Pancreas (tissue), 10 donors: Measurements from ENCODE around the gene DNER. TPM values are rescaled to one million over a fixed set of nuclear protein-coding genes. Genes with fewer than 3 reads are reported as not detected.
"Not testable (repeated sequence)": the region's sequence is repeated elsewhere in the genome, so short reads cannot be mapped to it uniquely, and the experiment has no call there.

ENCODE experiments used
- ATAC-seq, 4 donors: fragments of 200-7000 bp; cut with Tn5 transposase; one replicate each; pipeline versions ENCODE4 v1.8.0 to v1.9.1; 2020; ENCODE audit warnings: mild to moderate bottlenecking in 4 of 4, moderate library complexity in 4 of 4
- DNase-seq, 6 donors: peaks; one replicate each; pipeline ENCODE4 v3.0.0-alpha.2; 2020
- FAIRE-seq: peaks from 2 replicates; lab custom pipeline; 2012; peaks lifted over from hg19 to GRCh38; lab: Jason Lieb, UNC
- H3K27ac ChIP-seq, 4 donors: fragments of 200-600 bp; sonication (generic); 1 replicate in 3 of 4; 2 replicates in 1 of 4; pipeline versions ENCODE4 v1.5.0 to v1.8.0; 2020
- H3K27me3 ChIP-seq, 4 donors: fragments of 200-600 bp; one replicate each; pipeline ENCODE4 v1.8.0; 2021
- H3K36me3 ChIP-seq, 3 donors: fragments of 200-600 bp; sonication (generic) in 1 of 3; one replicate each; pipeline versions ENCODE4 v1.5.0 to v1.8.0; 2020 to 2021
- H3K4me1 ChIP-seq, 3 donors: fragments of 200-600 bp; one replicate each; pipeline ENCODE4 v1.8.0; 2021
- H3K4me3 ChIP-seq, 4 donors: fragments of 200-600 bp; sonication (generic) in 2 of 4; one replicate each; pipeline versions ENCODE4 v1.5.0 to v1.8.0; 2020 to 2021
- H3K9me3 ChIP-seq, 4 donors: fragments of 200-600 bp; one replicate each; pipeline ENCODE4 v1.8.0; 2021
- CTCF ChIP-seq, 4 donors: fragments of 200-600 bp; sonication (generic) in 3 of 4; IDR thresholded peaks; one replicate each; pipeline versions ENCODE4 v1.5.0 to v1.8.0; 2021; ENCODE audit warnings: antibody characterized with exemption in 4 of 4
- WGBS, 2 donors: extraction: QIAGEN DNeasy Blood & Tissue Kit; methylation state at CpG; one replicate each; pipeline ENCODE4 v1.1.7; 2013; 5-methylcytosine and 5-hydroxymethylcytosine counted together
- intact Hi-C, 3 donors: fragments of 100-400 bp; cut with DNase I; formaldehyde crosslinking; loops; one replicate each; pipeline versions ENCODE4 v1.11.1 to v1.14.2; 2022
- polyA plus RNA-seq, 2 donors: library from polyadenylated mRNA; stranded (reverse); fragments of 200-250 nt; gene quantifications; one replicate each; pipeline ENCODE4 v1.2.3, GENCODE V29; 2013
- total RNA-seq, 6 donors: library from RNA; stranded (reverse); fragmentation: NEBNext Ultra II Directional in 4 of 6; extraction: Animal tissue kit (Norgen Biotek cat#: 25700) in 4 of 6; gene quantifications; one replicate each; pipeline versions ENCODE4 v1.2.1 to v1.2.4, GENCODE V29; 2021 to 2023
- donor health status: healthy with polysubstance abuse.
- donor health status: DM: no; HTN: no; CAD: no; lungs with moderate emphysema.
- donor health status: DM: no; HTN: no; CAD: no.
- donor health status: control.
- donor health status: control.
- donor health status: Bipolar disorder and iron deficiency.
- donor health status: DM: yes; HTN: yes; CAD: no.
- donor health status: DM: no; HTN: no; CAD: no.
- donor health status: DM: no; HTN: no; CAD: no.
- donor health status: DM: yes; HTN: yes; CAD: no.

Gene DNER
- total and polyA plus RNA-seq, 8 donors, result 0.25 to 2.3 (median 0.44) TPM

GRCh38 chr2:229695961-229696360, 18.4 kb downstream of the DNER start:
- no peak for FAIRE-seq
- no peak overlapping the region for H3K4me3 ChIP-seq
- H3K9me3 ChIP-seq, result no peaks in the 10 kb centered on the region
- no peak for DNase-seq
- intact Hi-C loops, result no loop called here
- H3K4me1 ChIP-seq, result no peaks in the 10 kb centered on the region
- H3K36me3 ChIP-seq, result no peaks in the 10 kb centered on the region
- 87 to 90% methylated on average over 2 of the region's 2 CpGs for WGBS, 2 donors
- no peak overlapping the region for H3K27ac ChIP-seq
- H3K27me3 ChIP-seq, result no peaks in the 10 kb centered on the region
- no peak for ATAC-seq
- no peak for TF ChIP-seq CTCF (IDR thresholded peaks at IDR 0.05)

DNA sequence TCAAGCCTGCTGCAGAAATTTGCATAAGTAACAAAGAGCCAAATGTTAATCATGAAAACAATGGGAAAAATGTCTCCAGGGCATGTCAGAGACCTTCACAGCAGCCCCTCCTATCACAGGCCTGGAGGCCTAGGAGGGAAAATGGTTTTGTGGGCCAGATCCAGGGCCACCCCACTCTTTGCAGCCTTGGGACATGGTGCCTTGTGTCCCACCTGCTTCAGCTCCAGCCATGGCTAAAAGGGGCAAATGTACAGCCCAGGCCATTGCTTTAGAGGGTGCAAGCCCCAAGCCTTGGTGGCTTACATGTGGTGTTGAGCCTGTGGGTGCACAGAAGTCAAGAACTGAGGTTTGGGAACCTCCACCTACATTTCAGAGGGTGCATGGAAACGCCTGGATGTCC, 20.5 kb downstream of the DNER start:
- H3K36me3 ChIP-seq, intact Hi-C loops, H3K4me3 ChIP-seq, H3K27me3 ChIP-seq, H3K4me1 ChIP-seq, FAIRE-seq, H3K9me3 ChIP-seq, ATAC-seq, DNase-seq, H3K27ac ChIP-seq: not testable (repeated sequence)
- 45 to 62% methylated on average over 1 of the region's 1 CpG for WGBS, 2 donors

GRCh38 chr2:229691631-229692030, 22.7 kb downstream of the DNER start:
- Histone ChIP-seq H3K36me3 (no peaks in the 10 kb centered on the region), H3K9me3 (no peaks in the 10 kb centered on the region), H3K4me1 (no peaks in the 10 kb centered on the region), H3K27me3 (no peaks in the 10 kb centered on the region), H3K4me3 (no peak overlapping the region), H3K27ac (no peak overlapping the region)
- TF ChIP-seq CTCF (IDR thresholded peaks at IDR 0.05), result no peak
- FAIRE-seq, result no peak
- no peak for ATAC-seq
- 45 to 53% methylated on average over 2 of the region's 2 CpGs for WGBS, 2 donors
- no peak for DNase-seq
- intact Hi-C loops, result no loop called here

GRCh38 chr2:229689307-229689839, 25.0 kb downstream of the DNER start:
- intact Hi-C loops, result no loop called here
- 36 to 52% methylated on average over 2 of the region's 2 CpGs for WGBS, 2 donors
- H3K4me1 ChIP-seq, result no peaks in the 10 kb centered on the region
- no peak overlapping the region for H3K4me3 ChIP-seq
- H3K27ac ChIP-seq, result no peak overlapping the region
- H3K9me3 ChIP-seq, result no peaks in the 10 kb centered on the region
- DNase-seq (no peak), FAIRE-seq (no peak), ATAC-seq (no peak)
- TF ChIP-seq CTCF (IDR thresholded peaks at IDR 0.05), result no peak
- H3K36me3 ChIP-seq, result no peaks in the 10 kb centered on the region
- H3K27me3 ChIP-seq, result no peaks in the 10 kb centered on the region

DNA sequence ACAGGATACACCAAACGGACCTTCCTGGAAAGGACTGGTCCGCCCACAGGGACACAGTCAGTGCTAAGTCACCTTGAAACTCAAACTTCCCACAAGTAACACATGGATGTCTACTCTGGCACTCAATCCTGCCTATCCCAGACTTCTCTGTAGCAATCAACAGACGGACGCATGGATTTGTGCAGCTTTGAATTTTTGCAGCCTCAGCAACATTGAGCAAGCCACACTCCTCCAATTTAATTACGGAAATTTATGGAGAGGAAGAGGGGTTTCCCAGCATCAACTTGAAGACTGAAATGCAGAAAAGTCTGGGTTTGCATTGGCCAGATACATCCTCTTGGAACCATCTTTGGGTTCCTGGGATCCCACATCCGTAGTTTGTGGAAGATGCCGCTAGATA, 26.2 kb downstream of the DNER start:
- H3K27me3 ChIP-seq, result no peaks in the 10 kb centered on the region
- H3K27ac ChIP-seq, result no peak overlapping the region
- no peak for ATAC-seq
- TF ChIP-seq CTCF (IDR thresholded peaks at IDR 0.05), result no peak
- intact Hi-C loops, result no loop called here
- no peaks in the 10 kb centered on the region for H3K4me1 ChIP-seq
- no peak overlapping the region for H3K4me3 ChIP-seq
- FAIRE-seq, result no peak
- DNase-seq, result no peak
- 77 to 84% methylated on average over 7 of the region's 7 CpGs for WGBS, 2 donors
- no peaks in the 10 kb centered on the region for H3K36me3 ChIP-seq
- no peaks in the 10 kb centered on the region for H3K9me3 ChIP-seq
